Glutamatergic neuron (in vitro differentiated cells): ENCODE results near the gene SYT1. TPM values are rescaled to one million over a fixed set of nuclear protein-coding genes. Genes with fewer than 3 reads are reported as not detected.

Source experiments
- DNase-seq: peaks from one replicate; pipeline ENCODE4 v3.0.0; 2022
- H3K27ac Mint-ChIP-seq: one replicate; pipeline ENCODE4 v1.8.0; 2020; ENCODE audit warnings: mild to moderate bottlenecking, mixed read lengths, inconsistent platforms; ENCODE audit not compliant: unreplicated experiment
- H3K27me3 Mint-ChIP-seq: one replicate; pipeline ENCODE4 v1.8.0; 2020; ENCODE audit warnings: mild to moderate bottlenecking, moderate library complexity, mixed read lengths, inconsistent platforms; ENCODE audit not compliant: unreplicated experiment
- H3K36me3 Mint-ChIP-seq: one replicate; pipeline ENCODE4 v1.8.0; 2020; ENCODE audit warnings: mild to moderate bottlenecking, mixed read lengths, inconsistent platforms; ENCODE audit not compliant: unreplicated experiment
- H3K4me1 Mint-ChIP-seq: one replicate; pipeline ENCODE4 v1.8.0; 2020; ENCODE audit warnings: mild to moderate bottlenecking, low read depth, mixed read lengths, inconsistent platforms; ENCODE audit not compliant: unreplicated experiment
- H3K4me3 Mint-ChIP-seq: one replicate; pipeline ENCODE4 v1.8.0; 2020; ENCODE audit warnings: mild to moderate bottlenecking, mixed read lengths, inconsistent platforms; ENCODE audit not compliant: unreplicated experiment
- H3K9me3 Mint-ChIP-seq: one replicate; pipeline ENCODE4 v1.8.0; 2020; ENCODE audit warnings: mild to moderate bottlenecking, moderate library complexity, mixed read lengths, inconsistent platforms; ENCODE audit not compliant: unreplicated experiment
- total RNA-seq: library from RNA; stranded (reverse); fragmentation: NEBNext Ultra II Directional; extraction: Animal tissue kit (Norgen Biotek cat#: 25700); gene quantifications from one replicate; pipeline ENCODE4 v1.2.1, GENCODE V29; 2021; ENCODE audit not compliant: unreplicated experiment
- TF ChIP-seq, protein P1 (sequence below): fragments of 200-600 bp; sonication (generic); IDR thresholded peaks from one replicate; pipeline ENCODE4 v1.5.0; 2021; ENCODE audit not compliant: partially characterized antibody, unreplicated experiment

Gene SYT1
- total RNA-seq, 1 donor from 2014 or later: 155 TPM

DNA sequence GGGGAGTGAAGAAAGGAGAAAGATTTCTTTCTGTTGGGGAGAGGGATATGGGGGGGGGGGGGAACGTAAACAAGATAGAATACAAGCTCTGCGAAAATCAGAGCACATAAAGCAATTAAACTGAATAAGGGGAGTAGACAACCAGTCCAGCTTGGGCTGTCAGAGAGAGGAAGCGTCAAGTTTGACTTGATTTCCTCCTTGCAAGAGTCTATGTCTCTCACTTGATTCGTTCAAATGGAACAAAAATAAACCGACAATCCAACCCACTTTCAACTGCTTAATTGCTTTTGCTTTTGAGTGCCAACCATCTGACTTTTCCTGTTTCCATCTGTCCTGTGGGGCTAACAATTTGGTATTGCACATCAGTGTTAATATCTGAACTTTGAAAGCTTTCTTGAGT, 942 bp downstream of the SYT1 start:
- TF ChIP-seq, protein P1, sequence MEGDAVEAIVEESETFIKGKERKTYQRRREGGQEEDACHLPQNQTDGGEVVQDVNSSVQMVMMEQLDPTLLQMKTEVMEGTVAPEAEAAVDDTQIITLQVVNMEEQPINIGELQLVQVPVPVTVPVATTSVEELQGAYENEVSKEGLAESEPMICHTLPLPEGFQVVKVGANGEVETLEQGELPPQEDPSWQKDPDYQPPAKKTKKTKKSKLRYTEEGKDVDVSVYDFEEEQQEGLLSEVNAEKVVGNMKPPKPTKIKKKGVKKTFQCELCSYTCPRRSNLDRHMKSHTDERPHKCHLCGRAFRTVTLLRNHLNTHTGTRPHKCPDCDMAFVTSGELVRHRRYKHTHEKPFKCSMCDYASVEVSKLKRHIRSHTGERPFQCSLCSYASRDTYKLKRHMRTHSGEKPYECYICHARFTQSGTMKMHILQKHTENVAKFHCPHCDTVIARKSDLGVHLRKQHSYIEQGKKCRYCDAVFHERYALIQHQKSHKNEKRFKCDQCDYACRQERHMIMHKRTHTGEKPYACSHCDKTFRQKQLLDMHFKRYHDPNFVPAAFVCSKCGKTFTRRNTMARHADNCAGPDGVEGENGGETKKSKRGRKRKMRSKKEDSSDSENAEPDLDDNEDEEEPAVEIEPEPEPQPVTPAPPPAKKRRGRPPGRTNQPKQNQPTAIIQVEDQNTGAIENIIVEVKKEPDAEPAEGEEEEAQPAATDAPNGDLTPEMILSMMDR: no peak
- DNase-seq: no peak
- H3K27ac Mint-ChIP-seq: peak overlapping the region; percentile 91
- H3K4me3 Mint-ChIP-seq: peak overlapping the region; percentile 88
- peaks cover 4% of the 10 kb centered on the region for H3K27me3 Mint-ChIP-seq
- peaks cover 10% of the 10 kb centered on the region for H3K9me3 Mint-ChIP-seq
- H3K4me1 Mint-ChIP-seq: peaks cover 18% of the 10 kb centered on the region
- H3K36me3 Mint-ChIP-seq: no peaks in the 10 kb centered on the region

DNA sequence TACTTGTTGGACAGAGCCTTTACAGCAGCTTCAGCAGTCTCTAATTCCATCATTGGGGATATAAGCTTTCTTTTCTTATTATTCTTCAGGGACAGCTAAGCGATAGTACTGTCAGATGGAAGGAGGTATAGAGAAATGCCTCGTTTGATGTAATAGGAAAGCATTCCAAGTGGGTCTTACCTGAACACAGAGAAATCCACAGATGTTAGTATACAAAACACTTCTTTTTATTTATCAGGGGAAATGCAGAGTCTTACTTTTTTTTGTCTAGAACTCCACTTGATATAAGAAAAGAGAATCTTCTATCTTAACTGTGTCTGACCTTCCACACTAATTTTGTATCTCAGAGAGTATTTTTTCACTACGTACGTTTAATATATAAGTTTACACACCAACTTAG, 1.9 kb downstream of the SYT1 start:
- DNase-seq: no peak
- H3K9me3 Mint-ChIP-seq: peaks cover 10% of the 10 kb centered on the region
- peak overlapping the region; percentile 14 for H3K27ac Mint-ChIP-seq
- H3K4me3 Mint-ChIP-seq: peak overlapping the region; percentile 88
- H3K36me3 Mint-ChIP-seq: no peaks in the 10 kb centered on the region
- TF ChIP-seq, protein P1: no peak
- peaks cover 4% of the 10 kb centered on the region for H3K27me3 Mint-ChIP-seq
- peaks cover 23% of the 10 kb centered on the region for H3K4me1 Mint-ChIP-seq

DNA sequence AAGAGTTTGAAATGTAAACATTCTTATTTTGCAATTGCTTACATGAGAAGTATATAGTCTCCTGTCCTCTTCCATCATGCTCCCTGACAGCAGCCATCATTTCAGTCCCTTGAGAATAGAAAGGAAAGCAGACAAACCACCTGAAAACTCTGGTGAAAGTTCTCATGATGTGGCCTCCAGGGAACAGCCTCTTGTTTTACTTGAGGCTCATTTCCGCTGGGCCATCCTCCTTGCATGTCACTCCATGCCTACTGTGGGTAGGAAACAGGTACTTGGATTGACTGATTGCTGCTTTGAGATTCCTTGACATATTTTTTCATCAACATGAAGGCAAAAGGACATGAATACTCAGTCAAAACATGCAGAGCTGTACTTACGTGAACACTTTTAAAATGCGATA, 6.0 kb downstream of the SYT1 start:
- Mint-ChIP-seq H3K4me3 (peak overlapping the region; percentile 30), H3K9me3 (peaks cover 3% of the 10 kb centered on the region), H3K27ac (no peak overlapping the region), H3K36me3 (no peaks in the 10 kb centered on the region), H3K4me1 (peaks cover 30% of the 10 kb centered on the region), H3K27me3 (no peaks in the 10 kb centered on the region)
- DNase-seq: no peak
- TF ChIP-seq, protein P1: no peak

DNA sequence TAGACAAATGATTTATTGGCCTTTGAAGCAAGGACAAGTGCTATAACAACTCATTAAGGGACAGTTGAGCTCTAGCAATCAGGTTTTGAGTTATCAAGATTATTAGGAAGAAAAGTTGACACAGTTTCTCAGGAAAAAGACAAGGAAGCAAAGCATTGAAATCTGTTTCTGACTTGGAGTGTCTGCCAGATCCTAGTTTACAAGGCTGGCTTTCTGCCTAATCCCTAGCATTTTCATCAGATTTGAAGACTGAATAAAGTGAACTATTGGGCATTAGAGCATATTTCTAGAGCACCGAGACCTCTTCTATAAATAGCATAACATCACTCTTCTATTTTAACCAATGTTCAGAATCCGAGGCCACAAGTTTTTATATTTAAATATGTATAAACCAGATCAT, 7.0 kb downstream of the SYT1 start:
- H3K4me1 Mint-ChIP-seq: peaks cover 28% of the 10 kb centered on the region
- DNase-seq: no peak

DNA sequence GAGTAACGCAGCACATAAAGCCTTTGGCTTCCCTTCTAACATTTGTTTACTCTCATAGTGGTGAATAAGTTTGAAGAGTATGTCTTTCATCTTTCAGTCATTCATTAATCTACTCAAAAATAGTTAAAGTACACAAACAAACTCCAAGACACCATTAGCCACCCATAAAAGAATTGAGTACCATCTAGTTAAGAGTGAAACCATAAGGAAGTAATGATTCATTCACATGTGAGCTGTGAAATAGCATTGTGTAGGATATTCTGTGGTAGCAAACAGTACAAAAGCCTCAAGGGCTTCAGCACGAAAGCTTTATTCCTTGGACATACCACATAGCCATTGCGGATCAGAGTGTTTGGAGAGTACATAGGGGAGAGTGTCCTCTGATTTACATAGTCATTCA, 13.9 kb downstream of the SYT1 start:
- H3K4me1 Mint-ChIP-seq: peaks cover 8% of the 10 kb centered on the region
- no peaks in the 10 kb centered on the region for H3K9me3 Mint-ChIP-seq
- H3K4me3 Mint-ChIP-seq: no peak overlapping the region
- H3K27ac Mint-ChIP-seq: no peak overlapping the region
- DNase-seq: no peak
- no peaks in the 10 kb centered on the region for H3K27me3 Mint-ChIP-seq
- TF ChIP-seq, protein P1: no peak
- H3K36me3 Mint-ChIP-seq: no peaks in the 10 kb centered on the region

More for the DNA sequence above, 7.0 kb downstream of the SYT1 start:
- TF ChIP-seq, protein P1: no peak
- Mint-ChIP-seq H3K4me3 (no peak overlapping the region), H3K27ac (no peak overlapping the region), H3K36me3 (no peaks in the 10 kb centered on the region), H3K9me3 (no peaks in the 10 kb centered on the region), H3K27me3 (no peaks in the 10 kb centered on the region)
